ENCODE measurements around the gene SRP14. TPM values are rescaled to one million over a fixed set of nuclear protein-coding genes. Genes with fewer than 3 reads are reported as not detected.

Gene SRP14
- total RNA-seq, 1 experiment from 2014 or later: 166 TPM

- Histone ChIP-seq H3K4me3 (ENCODE audit: low read depth in 2 of 2, low read length in 2 of 2) (no peak overlapping the region), H3K4me1 (ENCODE audit: control insufficient read depth, insufficient read depth, low read length) (peaks cover 45% of the 10 kb centered on the region), H3K27me3 (ENCODE audit: control insufficient read depth, insufficient read depth, low read length) (no peaks in the 10 kb centered on the region), H3K27ac (ENCODE audit: low read length) (peak overlapping the region; percentile 81), H3K9me3 (ENCODE audit: control insufficient read depth, insufficient read depth, low read depth, low read length) (no peaks in the 10 kb centered on the region), H3K36me3 (ENCODE audit: control insufficient read depth, insufficient read depth, low read length) (no peaks in the 10 kb centered on the region)
- TF ChIP-seq SIN3A (IDR thresholded peaks at IDR 0.05; ENCODE audit: borderline replicate concordance, insufficient read depth, low read depth, low read length): no peak
- ChIA-PET POLR2A (interaction anchor here (0.6 kb wide), 1 partner anchor 83 kb away, joined by 4 read pairs; no protein-coding TSS in a partner anchor), CTCF (interaction anchor here (1.4 to 1.7 kb wide), 3 partner anchors 11 to 34 kb away, joined by 3 to 4 read pairs (median 3); no protein-coding TSS in a partner anchor)
- intact Hi-C loops (cut with micrococcal nuclease; ENCODE audit: unreplicated experiment) (no loop called here), in situ Hi-C loops (cut with HindIII; ENCODE audit: low pct_unique_long_range_greater_than_20kb, low sequenced_read_pairs) (no loop called here)
- BruUV-seq (replicated peaks): no TSS peak
- DNase-seq (ENCODE audit: low read depth, low spot score) (no peak), ATAC-seq (no peak)
These were observed 31.7 kb upstream of the SRP14 start for GRCh38 chr15:40070608-40071218.

- Histone ChIP-seq H3K36me3 (ENCODE audit: control insufficient read depth, insufficient read depth, low read length) (no peaks in the 10 kb centered on the region), H3K4me1 (ENCODE audit: control insufficient read depth, insufficient read depth, low read length) (peaks cover 45% of the 10 kb centered on the region), H3K27me3 (ENCODE audit: control insufficient read depth, insufficient read depth, low read length) (no peaks in the 10 kb centered on the region), H3K27ac (ENCODE audit: low read length) (peak overlapping the region; percentile 81), H3K9me3 (ENCODE audit: control insufficient read depth, insufficient read depth, low read depth, low read length) (no peaks in the 10 kb centered on the region), H3K4me3 (ENCODE audit: low read depth in 2 of 2, low read length in 2 of 2) (no peak overlapping the region)
- DNase-seq (ENCODE audit: low read depth, low spot score): no peak
- POLR2A ChIA-PET: no interaction called here
- intact Hi-C loops (cut with micrococcal nuclease; ENCODE audit: unreplicated experiment): no loop called here
- ATAC-seq: peak; percentile 37
- in situ Hi-C loops (cut with HindIII; ENCODE audit: low pct_unique_long_range_greater_than_20kb, low sequenced_read_pairs): no loop called here
- CTCF ChIA-PET: interaction anchor here (1.4 to 1.7 kb wide), 3 partner anchors 10 to 35 kb away, joined by 3 to 4 read pairs (median 3); no protein-coding TSS in a partner anchor
- no TSS peak for BruUV-seq (replicated peaks)
- TF ChIP-seq TCF7L2 (IDR thresholded peaks at IDR 0.05; ENCODE audit: low read depth, low read length): no peak
- no peak for TF ChIP-seq REST (IDR thresholded peaks at IDR 0.05; ENCODE audit: insufficient read depth in 1 of 2, low read depth in 2 of 2, low read length in 1 of 2)
- TF ChIP-seq CTCF (IDR thresholded peaks at IDR 0.05): no peak
- TF ChIP-seq SIN3A (IDR thresholded peaks at IDR 0.05; ENCODE audit: borderline replicate concordance, insufficient read depth, low read depth, low read length): no peak
- TF ChIP-seq POLR2AphosphoS5 (IDR thresholded peaks at IDR 0.05; ENCODE audit: low read depth, low read length): no peak
These were observed 31.2 kb upstream of the SRP14 start for GRCh38 chr15:40070166-40070557.

Measured in Panc1 (cell line).